ENCODE data around the gene R3HDM4.
"Not testable (repeated sequence)": the region's sequence is repeated elsewhere in the genome, so short reads cannot be mapped to it uniquely, and the experiment has no call there.

R3HDM4 gene

GRCh38 chr19:871446-872265, 41.4 kb downstream of the R3HDM4 start:
- DNase-seq: no peak

GRCh38 chr19:870963-871401, 42.0 kb downstream of the R3HDM4 start:
- no peak for DNase-seq

- DNase-seq: no peak
These were observed 42.7 kb downstream of the R3HDM4 start for GRCh38 chr19:870314-870713.

- DNase-seq: no peak
These were observed 43.5 kb downstream of the R3HDM4 start for GRCh38 chr19:869245-870177.

- no peak for DNase-seq
These were observed 44.4 kb downstream of the R3HDM4 start for GRCh38 chr19:868458-869244.

- no peak for DNase-seq
These were observed 45.1 kb downstream of the R3HDM4 start for GRCh38 chr19:867855-868457.

GRCh38 chr19:867301-867793, 45.7 kb downstream of the R3HDM4 start:
- DNase-seq: no peak

- no peak for DNase-seq
These were observed 46.2 kb downstream of the R3HDM4 start for GRCh38 chr19:866769-867300.

- DNase-seq: no peak
These were observed 49.8 kb downstream of the R3HDM4 start for GRCh38 chr19:863315-863620.

- DNase-seq: peak; percentile 85
These were observed 50.3 kb downstream of the R3HDM4 start for GRCh38 chr19:862581-863314.

GRCh38 chr19:861756-862580, 51.1 kb downstream of the R3HDM4 start:
- peak; percentile 65 for DNase-seq

GRCh38 chr19:861141-861755, 51.8 kb downstream of the R3HDM4 start:
- no peak for DNase-seq

- DNase-seq: no peak
These were observed 53.9 kb downstream of the R3HDM4 start, which contains the start of gene CFD for GRCh38 chr19:858868-859843. CFD (plus strand) TSS chr19:859664; CDS start chr19:859690, 26 bp downstream.

GRCh38 chr19:858284-858683, 54.7 kb downstream of the R3HDM4 start:
- DNase-seq: no peak

GRCh38 chr19:855566-856120, 57.4 kb downstream of the R3HDM4 start:
- no peak for DNase-seq

- no peak for DNase-seq
These were observed 57.9 kb downstream of the R3HDM4 start for GRCh38 chr19:855142-855541.

GRCh38 chr19:854549-854948, 58.5 kb downstream of the R3HDM4 start:
- no peak for DNase-seq

GRCh38 chr19:853614-854220, 59.3 kb downstream of the R3HDM4 start:
- DNase-seq: not testable (repeated sequence)

All from CD4-positive, alpha-beta T cell treated with Interleukin-21 for 1 hour (primary cell).